ENCODE data around the gene TMEM69.
"Not testable (repeated sequence)": the region's sequence is repeated elsewhere in the genome, so short reads cannot be mapped to it uniquely, and the experiment has no call there.

TMEM69 gene

DNA sequence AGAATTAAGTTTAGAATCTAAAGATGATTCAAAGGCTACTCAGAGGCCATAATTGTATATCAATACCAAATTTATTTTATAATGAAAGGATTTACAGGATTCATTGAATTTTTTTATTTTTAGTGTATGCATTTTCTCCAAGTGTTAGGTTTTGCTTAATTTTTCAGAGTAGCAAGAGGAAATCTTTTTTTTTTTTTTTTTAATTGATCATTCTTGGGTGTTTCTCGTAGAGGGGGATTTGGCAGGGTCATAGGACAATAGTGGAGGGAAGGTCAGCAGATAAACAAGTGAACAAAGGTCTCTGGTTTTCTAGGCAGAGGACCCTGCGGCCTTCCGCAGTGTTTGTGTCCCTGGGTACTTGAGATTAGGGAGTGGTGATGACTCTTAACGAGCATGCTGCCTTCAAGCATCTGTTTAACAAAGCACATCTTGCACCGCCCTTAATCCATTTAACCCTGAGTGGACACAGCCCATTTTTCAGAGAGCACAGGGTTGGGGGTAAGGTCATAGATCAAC lies 51.7 kb downstream of the TMEM69 start:
- not testable (repeated sequence) for DNase-seq (ENCODE audit: low read depth)

Data from non-pigmented ciliary epithelial cell (primary cell).